NCI-H2227 (cell line): ENCODE measurements around the gene PTPN20.

Source experiments
- DNase-seq: peaks from one replicate; lab custom pipeline; 2025; ENCODE audit not compliant: unreplicated experiment; lab: John Stamatoyannopoulos, UW

Gene PTPN20

GRCh38 chr10:47046321-47047126 lies 135.3 kb downstream of the PTPN20 start:
- DNase-seq, result no peak

- DNase-seq, result no peak
Measured at GRCh38 chr10:47047127-47047504, 135.9 kb downstream of the PTPN20 start.

- DNase-seq, result no peak
Measured at GRCh38 chr10:47047577-47048525, 136.6 kb downstream of the PTPN20 start.

GRCh38 chr10:47048526-47048905 lies 137.3 kb downstream of the PTPN20 start:
- DNase-seq, result no peak

- DNase-seq, result no peak
Measured at GRCh38 chr10:47049056-47049851, 138.0 kb downstream of the PTPN20 start.

- no peak for DNase-seq
Measured at GRCh38 chr10:47049906-47050305, 138.7 kb downstream of the PTPN20 start.

GRCh38 chr10:47050618-47051455 lies 139.6 kb downstream of the PTPN20 start:
- DNase-seq, result no peak

GRCh38 chr10:47051741-47052238 lies 140.6 kb downstream of the PTPN20 start:
- DNase-seq, result no peak
